NCI-H2171 (cell line): ENCODE results near the gene EGFL8.
"Not testable (repeated sequence)": the region's sequence is repeated elsewhere in the genome, so short reads cannot be mapped to it uniquely, and the experiment has no call there.

ENCODE experiments used
- DNase-seq: peaks from one replicate; lab custom pipeline; 2025; lab: John Stamatoyannopoulos, UW

EGFL8 gene

GRCh38 chr6:32183483-32184083 is 19.2 kb downstream of the EGFL8 start:
- DNase-seq, result no peak

GRCh38 chr6:32184084-32184640 is 19.8 kb downstream of the EGFL8 start, which contains the start of gene AGER:
AGER (minus strand) TSS chr6:32184253; CDS start chr6:32184222, 31 bp downstream.
- DNase-seq, result no peak

GRCh38 chr6:32185681-32186131 is 21.3 kb downstream of the EGFL8 start:
- not testable (repeated sequence) for DNase-seq

- DNase-seq, result not testable (repeated sequence)
Measured at GRCh38 chr6:32186151-32186840, 21.9 kb downstream of the EGFL8 start.

GRCh38 chr6:32187009-32187709 is 22.8 kb downstream of the EGFL8 start:
- no peak for DNase-seq

- DNase-seq, result not testable (repeated sequence)
Measured at GRCh38 chr6:32187725-32188380, 23.5 kb downstream of the EGFL8 start.

GRCh38 chr6:32188381-32189068 is 24.1 kb downstream of the EGFL8 start:
- no peak for DNase-seq

- no peak for DNase-seq
Measured at GRCh38 chr6:32189069-32189741, 24.8 kb downstream of the EGFL8 start.

GRCh38 chr6:32189742-32190053 is 25.3 kb downstream of the EGFL8 start:
- no peak for DNase-seq

- DNase-seq, result peak; percentile 80
Measured at GRCh38 chr6:32190054-32190851, 25.9 kb downstream of the EGFL8 start, which contains the start of gene PBX2. PBX2 (minus strand) TSS chr6:32190202; CDS start chr6:32189915, 287 bp downstream.

- DNase-seq, result no peak
Measured at GRCh38 chr6:32190911-32191677, 26.7 kb downstream of the EGFL8 start.

GRCh38 chr6:32191696-32192607 is 27.6 kb downstream of the EGFL8 start:
- no peak for DNase-seq

GRCh38 chr6:32192608-32193039 is 28.2 kb downstream of the EGFL8 start, which contains the start of gene GPSM3:
GPSM3 (minus strand) TSS chr6:32192643; CDS start chr6:32192513, 130 bp downstream.
- DNase-seq, result no peak

- DNase-seq, result not testable (repeated sequence)
Measured at GRCh38 chr6:32193096-32193495, 28.7 kb downstream of the EGFL8 start.

GRCh38 chr6:32194388-32194787 is 30.0 kb downstream of the EGFL8 start:
- no peak for DNase-seq

- DNase-seq, result no peak
Measured at GRCh38 chr6:32194825-32195651, 30.6 kb downstream of the EGFL8 start.

- DNase-seq, result peak; percentile 98
Measured at GRCh38 chr6:32195652-32195901, 31.2 kb downstream of the EGFL8 start.
